Heart left ventricle (tissue), 16 donors: ENCODE results near the gene RAD51B. TPM values are rescaled to one million over a fixed set of nuclear protein-coding genes. Genes with fewer than 3 reads are reported as not detected.

Source experiments
- ATAC-seq, 4 donors: fragments of 200-7000 bp; cut with Tn5 transposase; one replicate each; pipeline ENCODE4 v1.9.1; 2020 to 2022; ENCODE audit warnings: moderate library complexity in 4 of 4, mild to moderate bottlenecking in 3 of 4, moderate number of reproducible peaks in 1 of 4
- DNase-seq, 5 donors: peaks; one replicate each; pipeline ENCODE4 v3.0.0-alpha.2; 2020
- H3K27ac ChIP-seq, 12 donors: fragments of 200-600 bp; sonication (generic) in 4 of 12; one replicate each; pipeline versions ENCODE4 v1.5.0 to v1.8.0; 2016 to 2022; ENCODE audit warnings: mild to moderate bottlenecking in 2 of 12
- H3K27me3 ChIP-seq, 9 donors: fragments of 200-600 bp; sonication (generic) in 2 of 9; one replicate each; pipeline versions ENCODE4 v1.5.1 to v1.8.0; 2016 to 2022; ENCODE audit warnings: mild to moderate bottlenecking in 3 of 9
- H3K36me3 ChIP-seq, 9 donors: fragments of 200-600 bp; sonication (generic) in 2 of 9; one replicate each; pipeline versions ENCODE4 v1.5.0 to v1.8.0; 2018 to 2022; ENCODE audit warnings: mild to moderate bottlenecking in 2 of 9
- H3K4me1 ChIP-seq, 12 donors: fragments of 200-600 bp; sonication (generic) in 4 of 12; one replicate each; pipeline versions ENCODE4 v1.5.0 to v1.8.0; 2016 to 2022; ENCODE audit warnings: mild to moderate bottlenecking in 3 of 12
- H3K4me3 ChIP-seq, 12 donors: fragments of 200-600 bp; sonication (generic) in 4 of 12; one replicate each; pipeline versions ENCODE4 v1.5.0 to v1.8.0; 2017 to 2022; ENCODE audit warnings: mild to moderate bottlenecking in 9 of 12, moderate library complexity in 4 of 12
- H3K9me3 ChIP-seq, 12 donors: fragments of 200-600 bp; sonication (generic) in 4 of 12; one replicate each; pipeline versions ENCODE4 v1.5.0 to v1.8.0; 2016 to 2022; ENCODE audit warnings: mild to moderate bottlenecking in 1 of 12
- CTCF ChIP-seq, 12 donors: fragments of 200-600 bp; sonication (generic) in 4 of 12; IDR thresholded peaks; one replicate each; pipeline versions ENCODE4 v1.5.0 to v1.8.0; 2018 to 2022; ENCODE audit warnings: antibody characterized with exemption in 12 of 12, mild to moderate bottlenecking in 5 of 12
- POLR2A ChIP-seq, 2 donors: fragments of 450-650 bp; IDR thresholded peaks; one replicate each; pipeline ENCODE4 v1.6.1; 2017; ENCODE audit warnings: antibody characterized with exemption in 2 of 2, mild to moderate bottlenecking in 2 of 2, moderate library complexity in 2 of 2
- WGBS, 4 donors: extraction: QIAGEN DNeasy Blood & Tissue Kit in 2 of 4; methylation state at CpG; one replicate each; pipeline versions ENCODE4 v1.1.5 to v1.1.7; 2013 to 2018; 5-methylcytosine and 5-hydroxymethylcytosine counted together
- intact Hi-C, 10 donors: fragments of 100-400 bp; cut with DNase I; formaldehyde crosslinking; loops; one replicate each; pipeline versions ENCODE4 v1.11.1 to v1.14.2; 2022
- polyA plus RNA-seq, 2 donors: library from polyadenylated mRNA; stranded (reverse); fragments of 200-250 nt; gene quantifications; one replicate each; pipeline ENCODE4 v1.2.3, GENCODE V29; 2013
- total RNA-seq, 9 donors: library from RNA; depleted of rRNA in 2 of 9; stranded (reverse); fragments of >200 nt in 2 of 9; fragmentation: NEBNext Ultra II Directional in 3 of 9; extraction: Animal tissue kit (Norgen Biotek cat#: 25700) in 3 of 9; gene quantifications; one replicate each; pipeline versions ENCODE4 v1.1.0 to v1.2.4, GENCODE V29; 2016 to 2023
- donor health status: ischemic (EF 13 %, LVEDD 7.1; RV severe dilation, severe dysfunction).
- donor health status: healthy with polysubstance abuse.
- donor health status: DM: no; HTN: yes; CAD: no.
- donor health status: DM: no; HTN: no; CAD: no.
- donor health status: ischemic (EF 25% LVEDD 6.9; RV normal size, moderate dysfunction).
- donor health status: ischemic (EF 25% LVEDD 5.7; RV mildly dilated, moderate dysfunction).
- donor health status: healthy.
- donor health status: DM: yes; HTN: yes; CAD: no.
- donor health status: ischemic (EF 35%, LVEDD 5.7; RV mildly dilated, moderate dysfunction).
- donor health status: nonischemic (EF 11% LVEDD 7.7; RV severe dilation, severe dysfunction).
- donor health status: DM: yes; HTN: yes; CAD: no.
- donor health status: PGD.
- donor health status: ischemic (EF 29% LVEDD 5.4; RV normal size, mild dysfunction).
- donor health status: nonischemic (EF 23%, LVEDD 6.1; RV moderate dilation, normal function).

RAD51B gene
- total and polyA plus RNA-seq, 11 donors = 1.3 to 11.3 (median 3.2) TPM

- H3K27ac ChIP-seq = no peak overlapping the region
- TF ChIP-seq CTCF (IDR thresholded peaks at IDR 0.05) = no peak
- TF ChIP-seq POLR2A (IDR thresholded peaks at IDR 0.05) = no peak
- DNase-seq (no peak), ATAC-seq (no peak)
- no peaks in the 10 kb centered on the region for H3K27me3 ChIP-seq
- H3K4me3 ChIP-seq = no peak overlapping the region
- H3K36me3 ChIP-seq = no peaks in the 10 kb centered on the region
- peaks cover 0 to 14% (median 2%) of the 10 kb centered on the region in 12 donors for H3K9me3 ChIP-seq
- H3K4me1 ChIP-seq = peaks cover 0 to 6% (median 0%) of the 10 kb centered on the region in 12 donors
- intact Hi-C loops = no loop called here
Observed at GRCh38 chr14:67908052-67908754, 88.6 kb downstream of the RAD51B start.

GRCh38 chr14:67911562-67911961, 92.0 kb downstream of the RAD51B start:
- ATAC-seq = no peak
- Histone ChIP-seq H3K9me3 (no peaks in the 10 kb centered on the region), H3K4me3 (no peak overlapping the region), H3K27ac (no peak overlapping the region), H3K4me1 (peaks cover 0 to 6% (median 0%) of the 10 kb centered on the region in 12 donors), H3K27me3 (no peaks in the 10 kb centered on the region), H3K36me3 (no peaks in the 10 kb centered on the region)
- DNase-seq = no peak
- WGBS, 4 donors = 53 to 62% (median 61%) methylated on average over 2 of the region's 2 CpGs
- TF ChIP-seq CTCF (IDR thresholded peaks at IDR 0.05) = no peak
- TF ChIP-seq POLR2A (IDR thresholded peaks at IDR 0.05) = no peak
- intact Hi-C loops = no loop called here

GRCh38 chr14:67916430-67916829, 96.9 kb downstream of the RAD51B start:
- no peak for TF ChIP-seq CTCF (IDR thresholded peaks at IDR 0.05)
- TF ChIP-seq POLR2A (IDR thresholded peaks at IDR 0.05) = no peak
- intact Hi-C loops = no loop called here
- no peak for DNase-seq
- 89 to 98% (median 96%) methylated on average over 4 of the region's 4 CpGs for WGBS, 4 donors
- peaks cover 0 to 5% (median 0%) of the 10 kb centered on the region in 12 donors for H3K4me1 ChIP-seq
- no peaks in the 10 kb centered on the region for H3K36me3 ChIP-seq
- no peaks in the 10 kb centered on the region for H3K27me3 ChIP-seq
- no peaks in the 10 kb centered on the region for H3K9me3 ChIP-seq
- ATAC-seq = no peak
- H3K27ac ChIP-seq = no peak overlapping the region
- H3K4me3 ChIP-seq = no peak overlapping the region

GRCh38 chr14:67917006-67917405, 97.4 kb downstream of the RAD51B start:
- intact Hi-C loops = no loop called here
- ATAC-seq = no peak
- Histone ChIP-seq H3K36me3 (no peaks in the 10 kb centered on the region), H3K27me3 (no peaks in the 10 kb centered on the region), H3K4me3 (no peak overlapping the region), H3K27ac (no peak overlapping the region), H3K9me3 (no peaks in the 10 kb centered on the region), H3K4me1 (no peaks in the 10 kb centered on the region)
- no peak for TF ChIP-seq CTCF (IDR thresholded peaks at IDR 0.05)
- DNase-seq = no peak
- WGBS, 4 donors = 88 to 97% (median 93%) methylated on average over 6 of the region's 6 CpGs
